HEK293 (cell line): ENCODE data around the gene RPS27A.
A peak's percentile ranks its signal among the peaks of the same experiment; 100 is the strongest.

ENCODE experiments used
- CTCF ChIA-PET: fragments of 350-600 bp; formaldehyde crosslinking; extraction: SDS; loops from one replicate; lab custom pipeline; 2021; ENCODE audit warnings: antibody characterized with exemption; lab: Yijun Ruan, JAX
- POLR2A ChIA-PET: fragments of 300-600 bp; formaldehyde crosslinking; extraction: SDS; loops from one replicate; lab custom pipeline; 2020; ENCODE audit warnings: antibody characterized with exemption, inconsistent platforms; lab: Yijun Ruan, JAX
- H3K27ac ChIP-seq: fragments of 200-500 bp; sonication (Bioruptor generic); 2 replicates; pipeline ENCODE4 v1.5.1; 2014; ENCODE audit warnings: low read depth, low read length, control low read depth, inconsistent platforms; ENCODE audit errors: extremely low read depth
- H3K36me3 ChIP-seq, 2 experiments: fragments of 200-500 bp in 1 of 2; sonication (Bioruptor generic) in 1 of 2; 1 replicate in 1 of 2; 2 replicates in 1 of 2; pipeline ENCODE4 v1.5.1; 2014 to 2017; ENCODE audit warnings: inconsistent platforms in 2 of 2, low read length in 2 of 2; ENCODE audit not compliant: control insufficient read depth in 2 of 2, insufficient read depth in 1 of 2
- H3K4me1 ChIP-seq: fragments of 200-500 bp; sonication (Bioruptor generic); 2 replicates; pipeline ENCODE4 v1.5.1; 2014; ENCODE audit warnings: mild to moderate bottlenecking, low read length, inconsistent platforms; ENCODE audit not compliant: control insufficient read depth, insufficient read depth
- H3K4me3 ChIP-seq: 2 replicates; pipeline ENCODE4 v1.5.1; 2011; ENCODE audit warnings: low read depth, mild to moderate bottlenecking, control low read depth, low read length, moderate library complexity
- H3K9me3 ChIP-seq: fragments of 200-500 bp; sonication (Bioruptor generic); 2 replicates; pipeline ENCODE4 v1.5.1; 2014; ENCODE audit warnings: low read depth, low read length, inconsistent platforms; ENCODE audit not compliant: control insufficient read depth, insufficient read depth
- AEBP2 ChIP-seq: fragments of 450-650 bp; formaldehyde crosslinking; IDR thresholded peaks from 2 replicates; pipeline ENCODE4 v1.5.1; 2016; ENCODE audit warnings: missing biosample characterization, missing genetic modification characterization, borderline replicate concordance
- BCL11B ChIP-seq: fragments of 450-650 bp; formaldehyde crosslinking; IDR thresholded peaks from 2 replicates; pipeline ENCODE4 v1.5.1; 2016; ENCODE audit warnings: low read depth, missing biosample characterization, missing genetic modification characterization
- EGR2 ChIP-seq: fragments of 450-650 bp; formaldehyde crosslinking; IDR thresholded peaks from 2 replicates; pipeline ENCODE4 v1.5.1; 2016; ENCODE audit warnings: low read depth, missing biosample characterization, missing genetic modification characterization
- GLI2 ChIP-seq: fragments of 450-650 bp; formaldehyde crosslinking; IDR thresholded peaks from 2 replicates; pipeline ENCODE4; 2017; ENCODE audit warnings: missing biosample characterization, missing genetic modification characterization, low read depth, borderline replicate concordance
- GLIS2 ChIP-seq: fragments of 450-650 bp; formaldehyde crosslinking; IDR thresholded peaks from 2 replicates; pipeline ENCODE4 v1.5.1; 2016; ENCODE audit warnings: missing biosample characterization, missing genetic modification characterization
- IKZF3 ChIP-seq: fragments of 450-650 bp; IDR thresholded peaks from 2 replicates; pipeline ENCODE4 v1.5.0; 2018; ENCODE audit warnings: missing biosample characterization, mild to moderate bottlenecking, missing genetic modification characterization, moderate library complexity
- PRDM10 ChIP-seq: fragments of 450-650 bp; formaldehyde crosslinking; IDR thresholded peaks from 2 replicates; pipeline ENCODE4 v1.5.1; 2016; ENCODE audit warnings: missing biosample characterization, missing genetic modification characterization
- RBAK ChIP-seq: fragments of 450-650 bp; formaldehyde crosslinking; IDR thresholded peaks from 2 replicates; pipeline ENCODE4 v1.5.1; 2016; ENCODE audit warnings: missing biosample characterization, missing genetic modification characterization
- SALL2 ChIP-seq: fragments of 450-650 bp; formaldehyde crosslinking; IDR thresholded peaks from 2 replicates; pipeline ENCODE4 v1.5.0; 2017; ENCODE audit warnings: missing biosample characterization, mild to moderate bottlenecking, missing genetic modification characterization, borderline replicate concordance
- ZBTB1 ChIP-seq: fragments of 450-650 bp; formaldehyde crosslinking; IDR thresholded peaks from 2 replicates; pipeline ENCODE4 v1.5.1; 2016; ENCODE audit warnings: missing biosample characterization, missing genetic modification characterization
- ZBTB26 ChIP-seq: fragments of 450-650 bp; formaldehyde crosslinking; optimal IDR thresholded peaks from 2 replicates; pipeline ENCODE3; 2016; ENCODE audit warnings: missing biosample characterization, mild to moderate bottlenecking, missing genetic modification characterization
- ZNF16 ChIP-seq: fragments of 450-650 bp; formaldehyde crosslinking; IDR thresholded peaks from 2 replicates; pipeline ENCODE4 v1.5.1; 2016; ENCODE audit warnings: low read depth, missing biosample characterization, missing genetic modification characterization
- ZNF24 ChIP-seq: fragments of 450-650 bp; formaldehyde crosslinking; IDR thresholded peaks from 2 replicates; pipeline ENCODE4 v1.5.1; 2016; ENCODE audit warnings: missing biosample characterization, missing genetic modification characterization
- ZNF354C ChIP-seq: fragments of 450-650 bp; formaldehyde crosslinking; IDR thresholded peaks from 2 replicates; pipeline ENCODE4 v1.5.1; 2016; ENCODE audit warnings: missing biosample characterization, missing genetic modification characterization, low read depth, borderline replicate concordance
- ZNF394 ChIP-seq: fragments of 450-650 bp; formaldehyde crosslinking; IDR thresholded peaks from 2 replicates; pipeline ENCODE4 v1.5.1; 2016; ENCODE audit warnings: missing biosample characterization, missing genetic modification characterization, mild to moderate bottlenecking, moderate library complexity, borderline replicate concordance
- ZNF416 ChIP-seq: fragments of 450-650 bp; formaldehyde crosslinking; IDR thresholded peaks from 2 replicates; pipeline ENCODE4 v1.5.1; 2016; ENCODE audit warnings: missing biosample characterization, missing genetic modification characterization
- ZNF449 ChIP-seq: fragments of 450-650 bp; formaldehyde crosslinking; IDR thresholded peaks from 2 replicates; pipeline ENCODE4 v1.5.1; 2017; ENCODE audit warnings: missing biosample characterization, mild to moderate bottlenecking, missing genetic modification characterization, moderate library complexity
- ZNF488 ChIP-seq: fragments of 450-650 bp; formaldehyde crosslinking; IDR thresholded peaks from 2 replicates; pipeline ENCODE4 v1.5.1; 2016; ENCODE audit warnings: missing biosample characterization, missing genetic modification characterization
- ZNF518A ChIP-seq: fragments of 450-650 bp; formaldehyde crosslinking; conservative IDR thresholded peaks from 2 replicates; pipeline ENCODE4 v1.5.1; 2016; ENCODE audit warnings: low read depth, missing biosample characterization, missing genetic modification characterization
- ZNF530 ChIP-seq: fragments of 450-650 bp; formaldehyde crosslinking; IDR thresholded peaks from 2 replicates; pipeline ENCODE4 v1.5.1; 2016; ENCODE audit warnings: low read depth, missing biosample characterization, missing genetic modification characterization
- ZSCAN23 ChIP-seq: fragments of 450-650 bp; formaldehyde crosslinking; IDR thresholded peaks from 2 replicates; pipeline ENCODE4 v1.5.1; 2016; ENCODE audit warnings: missing biosample characterization, missing genetic modification characterization

RPS27A gene

GRCh38 chr2:55268907-55269644 is 36.6 kb downstream of the RPS27A start, which contains the start of gene MTIF2 (continued):
- TF ChIP-seq ZNF518A (tag by site-specific recombination) (peak; percentile 77), SALL2 (tag by site-specific recombination) (no peak), ZBTB26 (tag by site-specific recombination) (peak; percentile 54), ZNF416 (tag by site-specific recombination) (no peak), ZNF24 (peak; percentile 91), GLIS2 (tag by site-specific recombination) (peak; percentile 97), ZSCAN23 (tag by site-specific recombination) (0 out of 2 replicates have a peak, but pooled peaks have one; percentile 41), ZNF530 (tag by site-specific recombination) (no peak), ZNF488 (tag by site-specific recombination) (no peak), IKZF3 (tag by site-specific recombination) (peak; percentile 83), EGR2 (tag by site-specific recombination) (peak; percentile 44), PRDM10 (tag by site-specific recombination) (peak; percentile 94), ZNF16 (tag by site-specific recombination) (no peak)

- Histone ChIP-seq H3K27ac (no peak overlapping the region), H3K4me1 (no peaks in the 10 kb centered on the region), H3K36me3 (peaks cover 16 to 20% of the 10 kb centered on the region in 2 experiments), H3K4me3 (peak overlapping the region; percentile 60), H3K9me3 (no peaks in the 10 kb centered on the region)
- ChIA-PET CTCF (no interaction called here), POLR2A (interaction anchor here (0.8 to 1.1 kb wide), 2 partner anchors 150 to 219 kb away, joined by 3 to 4 read pairs; partner anchors contain the start of genes CCDC88A and RTN4)
- TF ChIP-seq ZNF354C (tag by site-specific recombination) (no peak), AEBP2 (tag by site-specific recombination) (no peak), ZNF24 (no peak), ZNF449 (tag by site-specific recombination) (no peak), RBAK (tag by site-specific recombination) (no peak), ZBTB1 (tag by site-specific recombination) (no peak), BCL11B (no peak), GLI2 (tag by site-specific recombination) (no peak), ZNF394 (tag by site-specific recombination) (no peak)
Observed at GRCh38 chr2:55269645-55269990, 37.1 kb downstream of the RPS27A start.
